Neuronal stem cell (in vitro differentiated cells): ENCODE data around the gene KRT2.

Source experiments
- DNase-seq: peaks from one replicate; pipeline ENCODE4 v3.0.0-alpha.2; 2013; ENCODE audit warnings: low spot score
- H2AFZ ChIP-seq: one replicate; pipeline ENCODE4 v1.6.1; 2013; ENCODE audit warnings: mild to moderate bottlenecking, low read length, inconsistent platforms
- H2AK5ac ChIP-seq: 2 replicates; pipeline ENCODE4 v1.6.1; 2013; ENCODE audit warnings: low read depth, mild to moderate bottlenecking, inconsistent platforms, low read length, moderate library complexity, mixed read lengths
- H2BK120ac ChIP-seq: 2 replicates; pipeline ENCODE4 v1.6.1; 2013; ENCODE audit warnings: low read depth, mild to moderate bottlenecking, inconsistent platforms, low read length, moderate library complexity, mixed read lengths
- H2BK12ac ChIP-seq: one replicate; pipeline ENCODE4 v1.6.1; 2013; ENCODE audit warnings: low read length, inconsistent platforms
- H2BK15ac ChIP-seq: 2 replicates; pipeline ENCODE4 v1.6.1; 2013; ENCODE audit warnings: mild to moderate bottlenecking, low read length, inconsistent platforms, mixed read lengths
- H2BK5ac ChIP-seq: one replicate; pipeline ENCODE4 v1.6.1; 2013; ENCODE audit warnings: inconsistent platforms, mild to moderate bottlenecking, low read length, moderate library complexity
- H3K14ac ChIP-seq: one replicate; pipeline ENCODE4 v1.6.1; 2013; ENCODE audit warnings: low read length, inconsistent platforms
- H3K18ac ChIP-seq: 2 replicates; pipeline ENCODE4 v1.6.1; 2013; ENCODE audit warnings: low read length, inconsistent platforms
- H3K23ac ChIP-seq: 2 replicates; pipeline ENCODE4 v1.6.1; 2013; ENCODE audit warnings: low read depth, mild to moderate bottlenecking, mixed read lengths, low read length, inconsistent platforms; ENCODE audit not compliant: poor library complexity
- H3K27ac ChIP-seq: replicated peaks from 3 replicates; pipeline ENCODE4 v1.5.1; 2013; ENCODE audit warnings: low read length, inconsistent platforms
- H3K27me3 ChIP-seq, 3 experiments: 2 replicates each; pipeline ENCODE4 v1.6.1; 2013; ENCODE audit warnings: low read length in 3 of 3, mild to moderate bottlenecking in 2 of 3, inconsistent platforms in 1 of 3, low read depth in 1 of 3, mixed read lengths in 1 of 3, moderate library complexity in 1 of 3; ENCODE audit not compliant: control insufficient read depth in 3 of 3, insufficient read depth in 3 of 3
- H3K36me3 ChIP-seq, 2 donors: replicated peaks in 1 of 2; 2 replicates each; pipeline ENCODE4 v1.6.1; 2013; ENCODE audit warnings: low read length in 2 of 2; ENCODE audit not compliant: control insufficient read depth in 2 of 2, insufficient read depth in 2 of 2
- H3K4ac ChIP-seq: 2 replicates; pipeline ENCODE4 v1.6.1; 2013; ENCODE audit warnings: inconsistent platforms, mild to moderate bottlenecking, low read length, moderate library complexity
- H3K4me1 ChIP-seq, 2 donors: 1 replicate in 1 of 2; 2 replicates in 1 of 2; pipeline ENCODE4 v1.6.1; 2013; ENCODE audit warnings: low read length in 2 of 2, low read depth in 1 of 2; ENCODE audit not compliant: control insufficient read depth in 2 of 2, insufficient read depth in 1 of 2
- H3K4me2 ChIP-seq: one replicate; pipeline ENCODE4 v1.6.1; 2013; ENCODE audit warnings: mild to moderate bottlenecking, low read length, inconsistent platforms; ENCODE audit not compliant: insufficient read depth, poor library complexity, severe bottlenecking
- H3K4me3 ChIP-seq, 2 donors: 2 replicates each; pipeline ENCODE4 v1.5.1; 2013; ENCODE audit warnings: low read length in 2 of 2, mild to moderate bottlenecking in 2 of 2, inconsistent platforms in 1 of 2, moderate library complexity in 1 of 2
- H3K79me1 ChIP-seq: one replicate; pipeline ENCODE4 v1.6.1; 2013; ENCODE audit warnings: low read depth, mild to moderate bottlenecking, inconsistent platforms, low read length, moderate library complexity
- H3K9ac ChIP-seq: one replicate; pipeline ENCODE4 v1.6.1; 2013; ENCODE audit warnings: mild to moderate bottlenecking, low read depth, low read length, inconsistent platforms; ENCODE audit not compliant: poor library complexity
- H3K9me3 ChIP-seq, 2 donors: replicated peaks in 1 of 2; 2 replicates each; pipeline versions ENCODE3 to v1.6.1; 2013; ENCODE audit warnings: low read length in 2 of 2, mild to moderate bottlenecking in 2 of 2, inconsistent platforms in 1 of 2, low read depth in 1 of 2, mixed read lengths in 1 of 2, moderate library complexity in 1 of 2; ENCODE audit not compliant: control insufficient read depth in 2 of 2, insufficient read depth in 1 of 2
- H4K8ac ChIP-seq: one replicate; pipeline ENCODE4 v1.6.1; 2013; ENCODE audit warnings: low read depth, mild to moderate bottlenecking, inconsistent platforms, low read length, moderate library complexity
- H4K91ac ChIP-seq: one replicate; pipeline ENCODE4 v1.6.1; 2013; ENCODE audit warnings: low read length, low read depth, mild to moderate bottlenecking, inconsistent platforms; ENCODE audit not compliant: poor library complexity
- whole genome bisulfite sequencing, 2 donors: extraction: QIAGEN DNeasy Blood & Tissue Kit; methylation state at CpG; one replicate each; pipeline ENCODE4 v1.1.7; 2013; ENCODE audit warnings: missing lambda C conversion rate in 2 of 2, mixed read lengths in 1 of 2; ENCODE audit not compliant: insufficient read length in 2 of 2, insufficient replicate concordance in 1 of 2; ENCODE audit errors: extremely low coverage in 2 of 2; 5-methylcytosine and 5-hydroxymethylcytosine counted together

The KRT2 gene

DNA sequence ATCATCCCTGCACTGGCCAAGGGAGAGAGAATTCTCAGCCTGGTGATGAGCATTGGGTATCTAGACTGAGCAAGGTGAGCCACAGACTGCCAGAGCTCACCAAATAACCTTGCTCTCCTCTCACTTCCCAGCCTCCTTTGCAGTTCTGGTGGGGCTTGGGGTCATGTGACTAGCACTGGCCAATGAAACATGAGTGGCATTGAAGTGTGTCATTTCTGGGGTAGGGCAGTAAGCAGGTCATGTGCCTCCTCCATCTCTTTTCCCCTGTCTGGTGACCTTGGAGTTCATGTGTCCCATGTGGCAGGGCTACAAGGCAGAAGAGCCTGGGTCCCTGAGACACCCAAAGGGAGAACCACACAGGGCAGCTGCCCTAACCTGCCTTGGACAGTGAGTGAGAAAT, 47.2 kb downstream of the KRT2 start:
- no peak overlapping the region for H2BK120ac ChIP-seq
- H3K4me3 ChIP-seq: no peak overlapping the region
- no peak overlapping the region for H2AFZ ChIP-seq
- H2BK12ac ChIP-seq: no peak overlapping the region
- no peak overlapping the region for H2AK5ac ChIP-seq
- H3K27me3 ChIP-seq: peaks cover 0 to 5% (median 0%) of the 10 kb centered on the region in 3 experiments
- no peak overlapping the region for H3K4ac ChIP-seq
- no peak overlapping the region for H3K14ac ChIP-seq
- no peak overlapping the region for H3K27ac ChIP-seq
- no peaks in the 10 kb centered on the region for H3K79me1 ChIP-seq
- no peak overlapping the region for H4K8ac ChIP-seq
- H3K9me3 ChIP-seq: no peaks in the 10 kb centered on the region
- no peak overlapping the region for H2BK15ac ChIP-seq
- DNase-seq: no peak
- H3K9ac ChIP-seq: no peak overlapping the region
- H3K36me3 ChIP-seq: no peaks in the 10 kb centered on the region
- H3K23ac ChIP-seq: no peak overlapping the region
- no peak overlapping the region for H3K18ac ChIP-seq
- no peak overlapping the region for H3K4me2 ChIP-seq
- H2BK5ac ChIP-seq: no peak overlapping the region
- no peaks in the 10 kb centered on the region for H3K4me1 ChIP-seq
- H4K91ac ChIP-seq: no peak overlapping the region

DNA sequence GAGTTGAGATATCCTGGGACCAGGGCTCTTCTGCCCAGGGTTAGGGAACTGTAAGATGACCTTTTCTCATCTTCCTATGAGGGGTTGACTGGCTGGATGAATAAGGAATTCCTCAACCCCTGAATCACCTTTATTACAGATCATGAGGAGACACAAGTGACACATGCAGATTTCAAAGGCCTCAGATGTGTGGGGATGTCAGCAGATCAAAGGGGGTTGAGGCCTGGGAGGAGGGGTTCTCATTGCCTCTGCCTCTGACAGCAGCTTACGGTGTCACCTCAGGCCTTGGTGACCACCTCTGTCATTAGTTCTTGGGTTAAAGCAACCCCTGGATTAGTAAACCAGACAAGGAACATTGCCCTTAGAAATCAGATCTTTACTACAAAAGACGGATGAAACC, 48.7 kb downstream of the KRT2 start:
- Histone ChIP-seq H2AK5ac (no peak overlapping the region), H3K36me3 (no peaks in the 10 kb centered on the region), H2BK15ac (no peak overlapping the region), H3K4me1 (no peaks in the 10 kb centered on the region), H2AFZ (no peak overlapping the region), H3K4me3 (no peak overlapping the region), H3K23ac (no peak overlapping the region), H3K9me3 (no peaks in the 10 kb centered on the region), H3K27ac (no peak overlapping the region), H3K79me1 (no peaks in the 10 kb centered on the region), H2BK5ac (no peak overlapping the region), H4K91ac (no peak overlapping the region), H3K27me3 (no peaks in the 10 kb centered on the region), H3K9ac (no peak overlapping the region), H3K4ac (no peak overlapping the region), H3K18ac (no peak overlapping the region), H2BK120ac (no peak overlapping the region), H2BK12ac (no peak overlapping the region), H4K8ac (no peak overlapping the region), H3K14ac (no peak overlapping the region), H3K4me2 (no peak overlapping the region)
- no peak for DNase-seq
- no CpG with 5 or more reads among the region's 2 CpGs for WGBS, 2 donors

DNA sequence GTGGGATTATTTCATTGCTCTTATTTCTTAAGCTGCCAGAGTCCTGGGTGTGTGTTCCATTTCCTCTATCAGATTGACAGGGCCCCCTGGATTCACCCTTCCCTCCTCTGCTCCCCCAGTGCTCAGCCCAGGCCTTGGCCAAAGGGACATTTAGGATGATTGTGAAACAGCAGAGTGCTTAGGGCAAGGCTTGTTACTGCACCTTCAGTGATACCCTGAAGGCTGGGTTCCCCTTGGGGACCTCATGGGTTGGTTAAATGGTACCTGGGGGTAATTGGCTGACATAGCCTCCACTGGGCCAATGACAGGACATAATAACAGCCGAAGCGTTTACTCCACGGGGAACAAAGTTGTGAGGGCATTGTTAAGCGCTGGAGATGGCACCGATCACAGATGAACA, 49.5 kb downstream of the KRT2 start:
- Histone ChIP-seq H2AK5ac (peak overlapping the region; percentile 54), H2AFZ (no peak overlapping the region), H3K23ac (no peak overlapping the region), H4K8ac (no peak overlapping the region), H3K4me2 (no peak overlapping the region), H3K9me3 (no peaks in the 10 kb centered on the region), H2BK5ac (no peak overlapping the region), H3K4me1 (no peaks in the 10 kb centered on the region), H3K4ac (no peak overlapping the region), H3K14ac (peak overlapping the region; percentile 66), H3K18ac (no peak overlapping the region), H3K36me3 (no peaks in the 10 kb centered on the region), H3K4me3 (no peak overlapping the region), H2BK12ac (no peak overlapping the region), H3K27me3 (no peaks in the 10 kb centered on the region), H2BK15ac (no peak overlapping the region), H3K79me1 (no peaks in the 10 kb centered on the region), H3K9ac (no peak overlapping the region), H2BK120ac (no peak overlapping the region), H3K27ac (no peak overlapping the region), H4K91ac (no peak overlapping the region)
- no peak for DNase-seq
- no CpG with 5 or more reads among the region's 5 CpGs for WGBS, 2 donors

DNA sequence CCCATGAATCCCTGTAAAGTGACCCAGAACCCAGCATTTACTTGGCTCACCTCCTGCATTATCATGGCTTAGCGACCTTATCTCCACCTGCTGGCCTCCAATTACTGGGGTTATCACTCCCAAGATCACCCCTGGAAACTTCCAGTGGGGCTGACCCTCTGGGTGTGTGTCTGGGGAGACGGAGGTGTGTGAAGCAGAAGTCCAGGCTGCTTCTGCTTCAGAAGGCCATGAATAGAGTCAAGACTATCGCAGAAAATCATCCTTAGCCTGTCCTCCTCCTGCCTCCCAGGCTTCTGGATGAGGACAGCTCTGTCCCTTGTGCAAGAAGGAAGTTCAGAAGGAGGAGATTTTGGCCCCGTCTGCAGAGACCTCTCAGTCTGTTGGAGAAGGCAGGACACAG, 50.3 kb downstream of the KRT2 start:
- peak overlapping the region; percentile 20 for H3K18ac ChIP-seq
- no peak overlapping the region for H2BK120ac ChIP-seq
- H3K9ac ChIP-seq: no peak overlapping the region
- DNase-seq: no peak
- H4K91ac ChIP-seq: no peak overlapping the region
- no CpG with 5 or more reads among the region's 4 CpGs for WGBS, 2 donors
- no peaks in the 10 kb centered on the region for H3K79me1 ChIP-seq
- no peak overlapping the region for H3K4me2 ChIP-seq
- H3K23ac ChIP-seq: no peak overlapping the region
- no peaks in the 10 kb centered on the region for H3K27me3 ChIP-seq
- H4K8ac ChIP-seq: no peak overlapping the region
- H3K4me1 ChIP-seq: no peaks in the 10 kb centered on the region
- no peak overlapping the region for H3K4me3 ChIP-seq
- no peak overlapping the region for H2BK15ac ChIP-seq
- H3K14ac ChIP-seq: no peak overlapping the region
- no peaks in the 10 kb centered on the region for H3K9me3 ChIP-seq
- H2AFZ ChIP-seq: no peak overlapping the region
- no peak overlapping the region for H3K4ac ChIP-seq
- no peaks in the 10 kb centered on the region for H3K36me3 ChIP-seq
- H3K27ac ChIP-seq: no peak overlapping the region
- no peak overlapping the region for H2BK12ac ChIP-seq
- no peak overlapping the region for H2AK5ac ChIP-seq
- H2BK5ac ChIP-seq: no peak overlapping the region
